GM18867 (cell line): ENCODE data around the gene PRSS22.

Experiments
- ATAC-seq: cut with Tn5 transposase; IDR thresholded peaks from one replicate; pipeline ENCODE4 v1.9.1; 2021; ENCODE audit warnings: mild to moderate bottlenecking, moderate library complexity; ENCODE audit not compliant: unreplicated experiment

PRSS22 gene

GRCh38 chr16:2816751-2817339, 41.1 kb downstream of the PRSS22 start, which contains the start of gene PRSS21:
Gene PRSS21 (plus strand): TSS chr16:2817237. CDS start chr16:2817269, 32 bp downstream.
- no peak for ATAC-seq

- ATAC-seq = no peak
These were observed 42.6 kb downstream of the PRSS22 start for GRCh38 chr16:2815299-2815771.

- no peak for ATAC-seq
These were observed 43.2 kb downstream of the PRSS22 start for GRCh38 chr16:2814551-2815298.

GRCh38 chr16:2813771-2814221, 44.2 kb downstream of the PRSS22 start:
- ATAC-seq = no peak

- no peak for ATAC-seq
These were observed 46.1 kb downstream of the PRSS22 start for GRCh38 chr16:2811703-2812471.

- no peak for ATAC-seq
These were observed 47.3 kb downstream of the PRSS22 start for GRCh38 chr16:2810651-2811050.

- no peak for ATAC-seq
These were observed 48.7 kb downstream of the PRSS22 start for GRCh38 chr16:2809149-2809760.

GRCh38 chr16:2808181-2808580, 49.8 kb downstream of the PRSS22 start:
- ATAC-seq = no peak

GRCh38 chr16:2806286-2806685, 51.7 kb downstream of the PRSS22 start:
- ATAC-seq = no peak

GRCh38 chr16:2804728-2805127, 53.2 kb downstream of the PRSS22 start:
- no peak for ATAC-seq

GRCh38 chr16:2803545-2804195, 54.3 kb downstream of the PRSS22 start:
- ATAC-seq = no peak
